Stimulated activated CD4-positive, alpha-beta T cell treated with anti-CD3 and anti-CD28 coated beads, Interleukin-4, amount 100 ng/mL, for 24 hours (primary cell): ENCODE data around the gene PROM2.

Source experiments
- DNase-seq: peaks from one replicate; pipeline ENCODE4 v3.0.0-alpha.2; 2020

Gene PROM2

GRCh38 chr2:95287336-95287735 lies 13.1 kb downstream of the PROM2 start:
- no peak for DNase-seq

GRCh38 chr2:95287806-95288205 lies 13.6 kb downstream of the PROM2 start:
- no peak for DNase-seq

GRCh38 chr2:95289253-95289652 lies 15.0 kb downstream of the PROM2 start:
- DNase-seq, result no peak

- DNase-seq, result no peak
Measured at GRCh38 chr2:95291222-95291621, 17.0 kb downstream of the PROM2 start.

- no peak for DNase-seq
Measured at GRCh38 chr2:95292623-95293260, 18.5 kb downstream of the PROM2 start.

- no peak for DNase-seq
Measured at GRCh38 chr2:95294579-95295250, 20.5 kb downstream of the PROM2 start.

- DNase-seq, result no peak
Measured at GRCh38 chr2:95295376-95295775, 21.1 kb downstream of the PROM2 start.

GRCh38 chr2:95296011-95296410 lies 21.8 kb downstream of the PROM2 start:
- no peak for DNase-seq

GRCh38 chr2:95296880-95297487 lies 22.7 kb downstream of the PROM2 start, which contains the start of gene KCNIP3:
Gene KCNIP3 (plus strand): TSS chr2:95297347. CDS start chr2:95297439, 92 bp downstream.
- no peak for DNase-seq

- no peak for DNase-seq
Measured at GRCh38 chr2:95297639-95298395, 23.6 kb downstream of the PROM2 start.

GRCh38 chr2:95298486-95299111 lies 24.4 kb downstream of the PROM2 start:
- DNase-seq, result no peak

- no peak for DNase-seq
Measured at GRCh38 chr2:95299961-95300360, 25.7 kb downstream of the PROM2 start.

GRCh38 chr2:95300450-95300849 lies 26.2 kb downstream of the PROM2 start:
- no peak for DNase-seq

GRCh38 chr2:95301186-95301585 lies 26.9 kb downstream of the PROM2 start:
- no peak for DNase-seq

GRCh38 chr2:95301876-95302641 lies 27.8 kb downstream of the PROM2 start:
- no peak for DNase-seq

GRCh38 chr2:95303191-95303919 lies 29.1 kb downstream of the PROM2 start:
- no peak for DNase-seq

- no peak for DNase-seq
Measured at GRCh38 chr2:95305380-95306061, 31.3 kb downstream of the PROM2 start.

GRCh38 chr2:95306336-95306895 lies 32.2 kb downstream of the PROM2 start:
- no peak for DNase-seq

- no peak for DNase-seq
Measured at GRCh38 chr2:95307036-95307435, 32.8 kb downstream of the PROM2 start.

- DNase-seq, result no peak
Measured at GRCh38 chr2:95307878-95308277, 33.6 kb downstream of the PROM2 start.
